PFSK-1 (cell line): Measurements from ENCODE around the gene RNF4.

ENCODE experiments used
- FOXP2 ChIP-seq: optimal IDR thresholded peaks from 2 replicates; pipeline ENCODE3; 2011; ENCODE audit warnings: borderline replicate concordance, control low read depth, inconsistent platforms; ENCODE audit not compliant: insufficient read depth; ENCODE audit errors: extremely low read length, extremely low read depth
- POLR2AphosphoS5 ChIP-seq: IDR thresholded peaks from 2 replicates; pipeline ENCODE4 v1.6.1; 2012; ENCODE audit warnings: low read depth, mild to moderate bottlenecking, control low read depth, low read length, moderate library complexity
- REST ChIP-seq, 2 experiments: IDR thresholded peaks; 2 replicates each; pipeline versions ENCODE4 v1.6.1 to v1.8.0; 2011 to 2012; ENCODE audit warnings: low read depth in 2 of 2, low read length in 2 of 2, control low read depth in 1 of 2, inconsistent platforms in 1 of 2, mild to moderate bottlenecking in 1 of 2, moderate library complexity in 1 of 2; ENCODE audit not compliant: insufficient read depth in 1 of 2
- SIN3A ChIP-seq: IDR thresholded peaks from 2 replicates; pipeline ENCODE4 v1.6.1; 2012; ENCODE audit warnings: mild to moderate bottlenecking, low read length, moderate library complexity, borderline replicate concordance; ENCODE audit not compliant: insufficient read depth
- TAF1 ChIP-seq: IDR thresholded peaks from 2 replicates; pipeline ENCODE4 v1.6.1; 2012; ENCODE audit warnings: low read length, control low read depth, borderline replicate concordance; ENCODE audit not compliant: insufficient read depth

The RNF4 gene

GRCh38 chr4:2450394-2451035 is 18.4 kb upstream of the RNF4 start:
- TF ChIP-seq TAF1: no peak
- TF ChIP-seq FOXP2: no peak
- no peak for TF ChIP-seq POLR2AphosphoS5
- TF ChIP-seq REST (IDR thresholded peaks at IDR 0.05; ENCODE audit: insufficient read depth in 1 of 2, low read depth in 2 of 2, low read length in 2 of 2): no peak
- TF ChIP-seq SIN3A: no peak

- TF ChIP-seq REST (IDR thresholded peaks at IDR 0.05; ENCODE audit: insufficient read depth in 1 of 2, low read depth in 2 of 2, low read length in 2 of 2) (no peak), TAF1 (no peak), SIN3A (no peak), POLR2AphosphoS5 (no peak), FOXP2 (no peak)
These were observed 17.8 kb upstream of the RNF4 start for GRCh38 chr4:2451036-2451520.

- TF ChIP-seq FOXP2 (no peak), POLR2AphosphoS5 (no peak), SIN3A (no peak), REST (IDR thresholded peaks at IDR 0.05; ENCODE audit: insufficient read depth in 1 of 2, low read depth in 2 of 2, low read length in 2 of 2) (no peak), TAF1 (no peak)
These were observed 16.8 kb upstream of the RNF4 start for GRCh38 chr4:2451821-2452785.

- no peak for TF ChIP-seq FOXP2
These were observed 11.2 kb upstream of the RNF4 start for GRCh38 chr4:2457481-2458295.
